GM12878 (cell line): ENCODE results near the gene PTTG1. TPM values are rescaled to one million over a fixed set of nuclear protein-coding genes. Genes with fewer than 3 reads are reported as not detected.

Experiments used
- ATAC-seq: fragments of 200-7000 bp; cut with Tn5 transposase; 3 replicates; pipeline ENCODE4 v1.9.1; 2020; ENCODE audit warnings: mild to moderate bottlenecking, moderate library complexity
- BruUV-seq: library from RNA; stranded (reverse); fragments of 400-500 nt; replicated peaks from 2 replicates; lab custom pipeline; 2021; lab: Mats Ljungman, UMichigan
- CTCF ChIA-PET: fragments of 300-600 bp; sonication (Branson Sonifier 250); formaldehyde crosslinking; extraction: SDS; loops from one replicate; lab custom pipeline; 2021; ENCODE audit warnings: inconsistent platforms; lab: Yijun Ruan, JAX
- POLR2A ChIA-PET: fragments of 350-600 bp; formaldehyde crosslinking; extraction: SDS; loops from one replicate; lab custom pipeline; 2021; ENCODE audit warnings: inconsistent platforms; lab: Charles Lee
- RAD21 ChIA-PET: fragments of 300-600 bp; sonication (Branson Sonifier 250); formaldehyde crosslinking; loops from one replicate; lab custom pipeline; 2023; ENCODE audit warnings: antibody characterized with exemption; ENCODE audit not compliant: unreplicated experiment; lab: Charles Lee
- SMC1A ChIA-PET: fragments of 300-600 bp; sonication (Branson Sonifier 250); formaldehyde crosslinking; loops from one replicate; lab custom pipeline; 2023; ENCODE audit not compliant: unreplicated experiment, uncharacterized antibody; lab: Charles Lee
- DNase-seq: peaks from one replicate; pipeline ENCODE4 v3.0.0-alpha.2; 2011; ENCODE audit warnings: low read depth, low spot score
- FAIRE-seq: peaks from 3 replicates; lab custom pipeline; 2011; peaks lifted over from hg19 to GRCh38; lab: Jason Lieb, UNC
- H2AFZ ChIP-seq: 2 replicates; pipeline ENCODE4 v1.6.0; 2011; ENCODE audit warnings: low read depth, low read length, control low read depth; ENCODE audit not compliant: control insufficient read depth
- H3K27ac ChIP-seq: 2 replicates; pipeline ENCODE4 v1.5.1; 2011; ENCODE audit warnings: control low read depth; ENCODE audit not compliant: control insufficient read depth, insufficient read depth
- H3K27me3 ChIP-seq, 2 experiments: replicated peaks in 1 of 2; 2 replicates each; pipeline versions ENCODE4 v1.6.0 to v1.6.1; 2011; ENCODE audit warnings: low read length in 1 of 2; ENCODE audit not compliant: control insufficient read depth in 2 of 2, insufficient read depth in 2 of 2
- H3K36me3 ChIP-seq, 2 experiments: 2 replicates each; pipeline ENCODE4 v1.5.1; 2011; ENCODE audit warnings: low read length in 1 of 2; ENCODE audit not compliant: control insufficient read depth in 2 of 2, insufficient read depth in 2 of 2
- H3K4me1 ChIP-seq: 2 replicates; pipeline ENCODE4 v1.6.1; 2011; ENCODE audit warnings: mild to moderate bottlenecking, low read length, moderate library complexity, mixed read lengths; ENCODE audit not compliant: control insufficient read depth, insufficient read depth
- H3K4me2 ChIP-seq: 2 replicates; pipeline ENCODE4 v1.6.0; 2011; ENCODE audit warnings: control low read depth; ENCODE audit not compliant: control insufficient read depth, insufficient read depth
- H3K4me3 ChIP-seq: fragments of 200-600 bp; sonication (generic); 2 replicates; pipeline ENCODE4 v1.5.1; 2016
- H3K79me2 ChIP-seq: 2 replicates; pipeline ENCODE4 v1.6.0; 2011; ENCODE audit warnings: low read length; ENCODE audit not compliant: control insufficient read depth, insufficient read depth
- H3K9ac ChIP-seq: 2 replicates; pipeline ENCODE4 v1.8.0; 2011; ENCODE audit warnings: low read length, control low read depth, mixed read lengths; ENCODE audit not compliant: control insufficient read depth, insufficient read depth
- H3K9me3 ChIP-seq: replicated peaks from 3 replicates; pipeline ENCODE4 v1.5.1; 2011; ENCODE audit warnings: mild to moderate bottlenecking, low read length; ENCODE audit not compliant: control insufficient read depth, insufficient read depth
- H4K20me1 ChIP-seq: 2 replicates; pipeline ENCODE4 v1.6.0; 2011; ENCODE audit not compliant: control insufficient read depth, insufficient read depth
- HSF1 ChIP-seq: fragments of 150-350 bp; IDR thresholded peaks from 2 replicates; pipeline ENCODE4 v1.6.1; 2014; ENCODE audit warnings: mild to moderate bottlenecking, low read depth, low read length
- IRF5 ChIP-seq: fragments of 450-650 bp; IDR thresholded peaks from 2 replicates; pipeline ENCODE4 v1.6.1; 2017; ENCODE audit warnings: borderline replicate concordance
- LARP7 ChIP-seq: fragments of 450-650 bp; IDR thresholded peaks from 2 replicates; pipeline ENCODE4 v1.6.1; 2017; ENCODE audit warnings: mild to moderate bottlenecking
- MLLT1 ChIP-seq: fragments of 450-650 bp; IDR thresholded peaks from 2 replicates; pipeline ENCODE4 v1.6.1; 2016; ENCODE audit warnings: mild to moderate bottlenecking
- SIN3A ChIP-seq: IDR thresholded peaks from 2 replicates; pipeline ENCODE4 v1.6.1; 2012; ENCODE audit warnings: low read depth, low read length, improper control_type of control experiment
- YY1 ChIP-seq: IDR thresholded peaks from 2 replicates; pipeline ENCODE4 v1.6.1; 2011; ENCODE audit warnings: low read depth, mild to moderate bottlenecking, low read length
- ZBTB4 ChIP-seq: fragments of 450-650 bp; formaldehyde crosslinking; IDR thresholded peaks from 2 replicates; pipeline ENCODE4 v1.4.0; 2022; ENCODE audit warnings: mild to moderate bottlenecking, moderate library complexity
- ZNF207 ChIP-seq: fragments of 450-650 bp; IDR thresholded peaks from 2 replicates; pipeline ENCODE4 v1.6.1; 2014; ENCODE audit warnings: antibody characterized with exemption, mild to moderate bottlenecking, borderline replicate concordance
- ZNF622 ChIP-seq: fragments of 450-650 bp; IDR thresholded peaks from 2 replicates; pipeline ENCODE4 v1.6.1; 2017; ENCODE audit warnings: mild to moderate bottlenecking, inconsistent platforms
- WGBS: methylation state at CpG from one replicate; pipeline ENCODE4 v1.1.6; 2016; ENCODE audit warnings: low lambda C conversion rate; ENCODE audit not compliant: insufficient replicate concordance, insufficient coverage; ENCODE audit errors: missing lambda C conversion rate; 5-methylcytosine and 5-hydroxymethylcytosine counted together
- in situ Hi-C: fragments of 300-500 bp; cut with MboI; formaldehyde crosslinking; loops from 9 replicates; pipeline ENCODE4 v1.14.3; 2018; ENCODE audit warnings: mixed read lengths
- intact Hi-C: fragments of 100-400 bp; cut with micrococcal nuclease; formaldehyde crosslinking; loops from one replicate; pipeline ENCODE4 v1.14.2; 2022; ENCODE audit not compliant: unreplicated experiment
- polyA plus RNA-seq, 11 experiments: library from polyadenylated mRNA; depleted of rRNA in 4 of 11; unstranded in 6 of 11; stranded (reverse) in 5 of 11; fragments of >200 nt; fragmentation: Nextera tagmentation in 4 of 11; fragmentation: Illumina TruSeq in 1 of 11; extraction: Ambion mirVana in 4 of 11; extraction: Trizol in 1 of 11; gene quantifications; 1 replicate in 1 of 11; 2 replicates in 10 of 11; pipeline versions ENCODE4 v1.2.1 to v1.2.3, GENCODE V29; 2011 to 2016; ENCODE audit warnings: inconsistent platforms in 2 of 11, missing spikeins in 2 of 11, low read depth in 1 of 11
- total RNA-seq, 4 experiments: library from RNA; depleted of rRNA in 3 of 4; stranded (reverse); fragments of >200 nt in 3 of 4; fragmentation: Illumina TruSeq in 1 of 4; extraction: Trizol in 1 of 4; gene quantifications; 2 replicates each; pipeline versions ENCODE4 v1.2.1 to v1.2.3, GENCODE V29; 2013 to 2021

PTTG1 gene
- total and polyA plus RNA-seq, 10 of the 15 experiments (the other 5 are each of a cell fraction or from before 2014, with no cell fraction given) = 154 to 1,033 (median 377) TPM

GRCh38 chr5:160438316-160439204 is 16.9 kb downstream of the PTTG1 start:
- no peaks in the 10 kb centered on the region for H3K36me3 ChIP-seq
- H3K79me2 ChIP-seq = peaks cover 45% of the 10 kb centered on the region
- CTCF ChIA-PET = interaction anchor here (0.5 to 7.7 kb wide), 66 partner anchors 9 to 1659 kb away, joined by 3 to 235 read pairs (median 5); partner anchors contain the start of genes PTTG1 and SLU7
- RAD21 ChIA-PET = interaction anchor here (0.8 to 7.8 kb wide), 31 partner anchors 8 to 681 kb away, joined by 3 to 329 read pairs (median 4); partner anchors contain the start of genes PTTG1, SLU7 and TTC1
- peak; percentile 69 for DNase-seq
- H3K4me1 ChIP-seq = peaks cover 51% of the 10 kb centered on the region
- under 1% methylated on average over 18 of the region's 18 CpGs for WGBS
- peak; percentile 47 for FAIRE-seq
- no peaks in the 10 kb centered on the region for H3K27me3 ChIP-seq
- SMC1A ChIA-PET = interaction anchor here (0.5 to 7.8 kb wide), 35 partner anchors 8 to 1783 kb away, joined by 3 to 511 read pairs (median 5); partner anchors contain the start of genes FAM200C, PTTG1 and SLU7
- POLR2A ChIA-PET = interaction anchor here (0.5 to 7.8 kb wide), 16 partner anchors 15 to 406 kb away, joined by 3 to 156 read pairs (median 6); partner anchors contain the start of genes PTTG1 and SLU7
- H3K9ac ChIP-seq = peak overlapping the region; percentile 68
- H3K4me3 ChIP-seq = peak overlapping the region; percentile 70
- H3K4me2 ChIP-seq = peak overlapping the region; percentile 87
- intact Hi-C loops (loop anchor here (1.0 to 10.0 kb wide), 10 partner anchors 22 to 1094 kb away; no protein-coding TSS in a partner anchor), in situ Hi-C loops (loop anchor here (5.0 to 10.0 kb wide), 3 partner anchors 39 to 1106 kb away; partner anchors contain the start of gene GABRB2)
- peak overlapping the region; percentile 82 for H3K27ac ChIP-seq
- peak; percentile 51 for ATAC-seq
- H3K9me3 ChIP-seq = peaks cover 3% of the 10 kb centered on the region; the same call in 2 of the 3 replicates
- no TSS peak for BruUV-seq
- H2AFZ ChIP-seq = peak overlapping the region; percentile 90
- no peaks in the 10 kb centered on the region for H4K20me1 ChIP-seq
- TF ChIP-seq LARP7 (peak; percentile 57; the same call in 1 of the 2 replicates), YY1 (peak; percentile 40; the same call in 1 of the 2 replicates), HSF1 (no peak), IRF5 (no peak), SIN3A (peak; percentile 91), ZNF207 (peak; percentile 60; the same call in 1 of the 2 replicates), ZBTB4 (CRISPR knock-in tag) (no peak), ZNF622 (no peak), MLLT1 (peak; percentile 81)
